ENCODE results near the gene BRD7.

DNA sequence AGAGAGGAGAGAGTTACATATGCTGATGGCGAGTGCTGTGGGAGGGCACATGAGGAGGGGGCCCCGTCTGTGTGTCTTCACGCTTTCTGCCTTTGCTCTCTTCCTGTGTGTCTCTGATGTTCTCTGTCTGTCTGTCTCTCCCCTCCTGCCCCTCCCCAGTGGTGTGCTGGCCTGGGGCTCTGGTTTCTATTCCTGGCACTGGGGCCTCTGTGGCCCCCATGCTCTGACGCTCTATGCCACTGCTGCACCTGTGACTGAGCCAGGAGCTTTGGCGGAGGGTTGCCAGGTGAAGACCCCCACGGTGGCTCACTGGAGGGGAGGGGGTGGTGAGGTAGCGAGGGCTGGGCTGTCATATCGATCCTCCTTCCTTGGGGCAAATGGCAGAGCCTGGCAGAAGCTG is 24.6 kb upstream of the BRD7 start:
- TF ChIP-seq MED1 (CRISPR knock-in tag; IDR thresholded peaks at IDR 0.05) (no peak), SMAD1 (CRISPR knock-in tag; IDR thresholded peaks at IDR 0.05; ENCODE audit: borderline replicate concordance, low read depth) (no peak), STAT5B (CRISPR knock-in tag; IDR thresholded peaks at IDR 0.05) (no peak), SP5 (CRISPR knock-in tag; IDR thresholded peaks at IDR 0.05; ENCODE audit: borderline replicate concordance, low read depth) (no peak)

Data from HepG2 (cell line).